Spleen (tissue), 11 donors: Measurements from ENCODE around the gene TCF7L2. TPM values are rescaled to one million over a fixed set of nuclear protein-coding genes. Genes with fewer than 3 reads are reported as not detected.

Source experiments
- DNase-seq: peaks from one replicate; pipeline ENCODE4 v3.0.0-alpha.2; 2020
- H3K27ac ChIP-seq, 8 donors: fragments of 200-600 bp; sonication (generic) in 7 of 8; 1 replicate in 4 of 8; 2 replicates in 4 of 8; pipeline versions ENCODE4 v1.5.0 to v1.8.0; 2016 to 2021; ENCODE audit warnings: inconsistent platforms in 4 of 8, mild to moderate bottlenecking in 4 of 8, moderate library complexity in 1 of 8
- H3K27me3 ChIP-seq, 7 donors: fragments of 200-600 bp; sonication (generic) in 6 of 7; replicated peaks in 1 of 7; 1 replicate in 4 of 7; 2 replicates in 3 of 7; pipeline versions ENCODE4 v1.5.0 to v1.8.0; 2016 to 2021; ENCODE audit warnings: inconsistent platforms in 3 of 7, mild to moderate bottlenecking in 1 of 7
- H3K36me3 ChIP-seq, 6 donors: fragments of 200-600 bp; sonication (generic) in 5 of 6; 1 replicate in 4 of 6; 2 replicates in 2 of 6; pipeline versions ENCODE4 v1.5.0 to v1.8.0; 2016 to 2021; ENCODE audit warnings: inconsistent platforms in 2 of 6
- H3K4me1 ChIP-seq, 6 donors: fragments of 200-600 bp; sonication (generic) in 5 of 6; 1 replicate in 3 of 6; 2 replicates in 3 of 6; pipeline versions ENCODE4 v1.5.0 to v1.8.0; 2016 to 2021; ENCODE audit warnings: inconsistent platforms in 3 of 6
- H3K4me3 ChIP-seq, 8 donors: fragments of 200-600 bp; sonication (generic) in 7 of 8; 1 replicate in 4 of 8; 2 replicates in 4 of 8; pipeline versions ENCODE4 v1.5.0 to v1.8.0; 2016 to 2021; ENCODE audit warnings: inconsistent platforms in 4 of 8, mild to moderate bottlenecking in 4 of 8, moderate library complexity in 2 of 8
- H3K9me3 ChIP-seq, 8 donors: fragments of 200-600 bp; sonication (generic) in 7 of 8; 1 replicate in 4 of 8; 2 replicates in 4 of 8; pipeline versions ENCODE4 v1.5.0 to v1.8.0; 2016 to 2021; ENCODE audit warnings: inconsistent platforms in 4 of 8
- CTCF ChIP-seq, 11 experiments: fragments of 200-600 bp in 7 of 11; fragments of 450-650 bp in 4 of 11; sonication (generic) in 4 of 11; IDR thresholded peaks in 8 of 11; conservative IDR thresholded peaks in 3 of 11; 1 replicate in 7 of 11; 2 replicates in 4 of 11; pipeline versions ENCODE4 v1.4.0 to v1.8.0; 2016 to 2021; ENCODE audit warnings: antibody characterized with exemption in 11 of 11, inconsistent platforms in 4 of 11, mild to moderate bottlenecking in 1 of 11
- POLR2A ChIP-seq, 3 donors: fragments of 450-650 bp; IDR thresholded peaks; one replicate each; pipeline ENCODE4 v1.5.1; 2017; ENCODE audit warnings: antibody characterized with exemption in 3 of 3, mild to moderate bottlenecking in 1 of 3
- POLR2AphosphoS5 ChIP-seq, 3 donors: sonication (generic); formaldehyde crosslinking; IDR thresholded peaks; one replicate each; pipeline ENCODE4 v1.5.1; 2017; ENCODE audit warnings: antibody characterized with exemption in 3 of 3
- WGBS, 5 donors: extraction: QIAGEN DNeasy Blood & Tissue Kit in 3 of 5; methylation state at CpG; one replicate each; pipeline versions ENCODE4 v1.1.5 to v1.1.7; 2013 to 2018; 5-methylcytosine and 5-hydroxymethylcytosine counted together
- intact Hi-C: fragments of 100-400 bp; cut with DNase I; formaldehyde crosslinking; loops from one replicate; pipeline ENCODE4 v1.15.0; 2023; ENCODE audit warnings: low total_unique reads
- polyA plus RNA-seq, 3 donors: library from polyadenylated mRNA; stranded (reverse); fragments of 200-250 nt; gene quantifications; one replicate each; pipeline ENCODE4 v1.2.1, GENCODE V29; 2013
- total RNA-seq, 7 donors: library from RNA; depleted of rRNA in 3 of 7; stranded (reverse); fragments of >200 nt in 3 of 7; fragmentation: NEBNext Ultra II Directional in 4 of 7; extraction: Animal tissue kit (Norgen Biotek cat#: 25700) in 4 of 7; gene quantifications; one replicate each; pipeline versions ENCODE4 v1.1.0 to v1.2.1, GENCODE V29; 2016 to 2021
- donor health status: healthy with polysubstance abuse.
- donor health status: DM: no; HTN: no; CAD: no; lungs with moderate emphysema.
- donor health status: DM: no; HTN: no; CAD: no.
- donor health status: Bipolar disorder and iron deficiency.
- donor health status: healthy.
- donor health status: DM: no; HTN: no; CAD: no.
- donor health status: DM: yes; HTN: yes; CAD: no.

TCF7L2 gene
- total and polyA plus RNA-seq, 10 donors = 4.6 to 85.6 (median 34.7) TPM

- intact Hi-C loops = no loop called here
- WGBS, 5 donors = 54 to 85% (median 78%) methylated on average over 6 of the region's 6 CpGs
- H3K36me3 ChIP-seq = no peaks in the 10 kb centered on the region
- peaks cover 0 to 6% (median 1%) of the 10 kb centered on the region in 6 donors for H3K4me1 ChIP-seq
- no peaks in the 10 kb centered on the region for H3K9me3 ChIP-seq
- H3K27me3 ChIP-seq = no peaks in the 10 kb centered on the region
- no peak for DNase-seq
- no peak overlapping the region for H3K27ac ChIP-seq
- H3K4me3 ChIP-seq = no peak overlapping the region
- no peak for TF ChIP-seq CTCF (IDR thresholded peaks at IDR 0.05 in 8 of 11, conservative IDR thresholded peaks at IDR 0.05 in 3 of 11)
- no peak for TF ChIP-seq POLR2A (IDR thresholded peaks at IDR 0.05)
- TF ChIP-seq POLR2AphosphoS5 (IDR thresholded peaks at IDR 0.05) = no peak
Observed at GRCh38 chr10:112907893-112908292, 42.2 kb upstream of the TCF7L2 start.

- Histone ChIP-seq H3K27me3 (no peaks in the 10 kb centered on the region), H3K36me3 (no peaks in the 10 kb centered on the region), H3K27ac (peak overlapping the region in 1 of 8 donors; percentile 17), H3K4me3 (no peak overlapping the region), H3K9me3 (no peaks in the 10 kb centered on the region), H3K4me1 (peaks cover 0 to 6% (median 1%) of the 10 kb centered on the region in 6 donors)
- WGBS, 5 donors = 68 to 83% (median 77%) methylated on average over 2 of the region's 2 CpGs
- TF ChIP-seq CTCF (IDR thresholded peaks at IDR 0.05 in 8 of 11, conservative IDR thresholded peaks at IDR 0.05 in 3 of 11) (no peak), POLR2AphosphoS5 (IDR thresholded peaks at IDR 0.05) (no peak), POLR2A (IDR thresholded peaks at IDR 0.05) (no peak)
- no peak for DNase-seq
- intact Hi-C loops = no loop called here
Observed at GRCh38 chr10:112911206-112911605, 38.8 kb upstream of the TCF7L2 start.

GRCh38 chr10:112912410-112912928, 37.6 kb upstream of the TCF7L2 start:
- Histone ChIP-seq H3K9me3 (no peaks in the 10 kb centered on the region), H3K36me3 (no peaks in the 10 kb centered on the region), H3K27me3 (no peaks in the 10 kb centered on the region), H3K27ac (no peak overlapping the region), H3K4me3 (no peak overlapping the region), H3K4me1 (peaks cover 0 to 6% (median 1%) of the 10 kb centered on the region in 6 donors)
- WGBS, 5 donors = 62 to 81% (median 69%) methylated on average over 15 of the region's 15 CpGs
- DNase-seq = no peak
- no peak for TF ChIP-seq CTCF (IDR thresholded peaks at IDR 0.05 in 8 of 11, conservative IDR thresholded peaks at IDR 0.05 in 3 of 11)
- no peak for TF ChIP-seq POLR2AphosphoS5 (IDR thresholded peaks at IDR 0.05)
- TF ChIP-seq POLR2A (IDR thresholded peaks at IDR 0.05) = no peak
- intact Hi-C loops = no loop called here

- Histone ChIP-seq H3K9me3 (no peaks in the 10 kb centered on the region), H3K36me3 (no peaks in the 10 kb centered on the region), H3K27ac (no peak overlapping the region), H3K4me3 (no peak overlapping the region), H3K27me3 (no peaks in the 10 kb centered on the region), H3K4me1 (peaks cover 0 to 6% (median 1%) of the 10 kb centered on the region in 6 donors)
- no peak for DNase-seq
- 72 to 100% (median 90%) methylated on average over 1 of the region's 1 CpG for WGBS, 5 donors
- intact Hi-C loops = no loop called here
- no peak for TF ChIP-seq POLR2A (IDR thresholded peaks at IDR 0.05)
- TF ChIP-seq CTCF (IDR thresholded peaks at IDR 0.05 in 8 of 11, conservative IDR thresholded peaks at IDR 0.05 in 3 of 11) = no peak
- no peak for TF ChIP-seq POLR2AphosphoS5 (IDR thresholded peaks at IDR 0.05)
Observed at GRCh38 chr10:112913255-112913654, 36.8 kb upstream of the TCF7L2 start.
